GM19240 (cell line): ENCODE data around the gene AMPD3.

ENCODE experiments used
- DNase-seq: peaks from one replicate; pipeline ENCODE4 v3.0.0; 2011; ENCODE audit warnings: low spot score; ENCODE audit not compliant: insufficient read length

AMPD3 gene

DNA sequence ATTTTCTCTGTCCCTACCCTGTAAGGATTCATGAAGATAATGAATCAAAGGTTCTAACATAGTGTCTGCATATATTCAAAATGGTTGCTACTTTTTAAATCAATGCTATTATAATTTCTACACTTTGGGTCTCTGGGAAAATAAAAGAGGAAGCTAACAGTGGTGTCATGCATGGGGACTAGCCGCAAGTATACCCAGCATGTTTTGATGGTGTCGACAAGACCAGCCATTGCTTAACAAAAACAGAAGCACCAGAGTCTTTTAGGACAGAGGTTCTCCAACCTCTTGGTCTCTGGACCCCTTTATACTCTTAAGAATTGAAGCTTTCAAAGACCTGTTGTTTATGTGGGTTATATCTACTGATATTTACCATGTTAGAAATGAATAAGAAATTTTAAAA is 48.2 kb downstream of the AMPD3 start:
- DNase-seq: no peak

DNA sequence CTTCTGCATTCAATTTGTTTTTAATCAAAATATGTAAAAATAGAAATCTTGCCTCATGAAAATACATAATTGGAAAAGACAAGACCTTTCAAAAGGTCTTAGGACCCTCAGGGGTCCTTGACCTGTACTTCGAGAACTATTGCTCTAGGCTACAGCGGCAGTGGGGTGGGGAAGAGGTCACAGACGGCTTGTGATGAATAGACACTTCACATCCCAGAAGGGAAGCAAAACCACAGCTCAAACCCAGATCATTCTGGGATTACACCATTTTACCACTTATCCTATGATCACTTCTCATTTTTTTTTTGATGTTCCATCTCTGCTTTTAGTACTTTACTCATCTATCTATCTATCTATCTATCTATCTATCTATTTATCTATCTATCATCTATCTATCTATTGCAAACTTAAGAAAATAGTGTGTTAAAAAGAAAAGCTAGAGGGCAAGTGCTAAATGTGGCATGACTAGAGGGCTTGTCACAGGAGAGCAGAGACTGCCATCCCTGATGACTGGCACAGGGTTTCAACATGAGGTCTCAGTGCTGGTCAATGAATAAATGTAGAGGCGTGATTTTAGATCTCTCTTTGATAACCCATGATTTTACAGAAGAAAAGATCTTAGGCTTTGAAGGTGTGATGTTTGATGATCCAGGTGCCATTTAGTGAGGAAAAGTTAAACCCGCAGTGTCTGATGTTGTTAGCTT is 48.9 kb downstream of the AMPD3 start:
- no peak for DNase-seq

DNA sequence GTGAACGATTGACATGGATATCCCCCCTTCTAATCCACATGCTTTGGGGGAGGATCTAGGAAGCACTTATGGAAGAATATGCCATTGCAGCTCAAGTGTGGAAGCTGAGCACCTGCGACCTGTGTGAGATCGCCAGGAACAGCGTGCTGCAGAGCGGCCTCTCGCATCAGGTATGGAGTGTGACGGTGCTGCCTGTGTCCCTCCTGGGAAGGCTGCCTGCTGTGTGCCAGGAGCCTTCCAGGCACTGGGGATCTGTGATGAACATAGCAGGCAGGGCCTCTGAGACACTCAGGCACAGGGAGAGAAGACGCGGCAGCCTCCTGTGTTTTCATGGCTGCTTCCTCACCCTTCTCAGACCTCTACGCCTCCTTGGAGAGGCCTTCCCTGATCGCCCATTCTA is 49.4 kb downstream of the AMPD3 start:
- no peak for DNase-seq

DNA sequence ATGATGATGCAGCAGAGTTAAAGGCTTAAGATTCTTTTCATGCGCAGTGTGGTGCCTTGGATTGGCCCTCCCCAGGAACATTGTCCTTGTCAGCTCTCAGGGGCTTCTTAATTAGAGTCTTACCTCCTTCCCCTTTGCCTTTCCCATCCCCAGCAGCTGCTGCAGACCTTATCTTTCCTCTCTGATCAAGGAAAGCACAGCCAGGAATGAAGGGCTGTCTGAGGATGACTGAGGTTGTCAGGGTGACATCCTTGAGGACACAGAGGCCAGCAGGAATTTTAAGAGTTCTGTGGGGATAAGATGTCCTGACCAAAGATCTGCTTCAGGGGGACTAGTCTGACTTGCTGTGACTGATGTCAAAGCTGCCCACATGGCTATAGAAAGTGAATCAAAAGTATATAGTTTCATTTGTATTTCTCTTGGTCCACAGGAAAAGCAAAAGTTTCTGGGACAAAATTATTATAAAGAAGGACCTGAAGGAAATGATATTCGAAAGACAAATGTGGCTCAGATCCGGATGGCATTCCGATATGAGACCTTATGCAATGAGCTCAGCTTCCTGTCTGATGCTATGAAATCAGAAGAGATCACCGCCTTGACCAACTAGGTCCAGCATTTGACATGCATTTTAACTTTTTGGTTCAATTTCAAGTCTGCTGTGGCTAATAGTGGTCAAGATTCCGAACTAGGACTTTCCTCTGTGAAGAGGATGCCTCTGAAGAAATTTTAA is 50.4 kb downstream of the AMPD3 start:
- no peak for DNase-seq

DNA sequence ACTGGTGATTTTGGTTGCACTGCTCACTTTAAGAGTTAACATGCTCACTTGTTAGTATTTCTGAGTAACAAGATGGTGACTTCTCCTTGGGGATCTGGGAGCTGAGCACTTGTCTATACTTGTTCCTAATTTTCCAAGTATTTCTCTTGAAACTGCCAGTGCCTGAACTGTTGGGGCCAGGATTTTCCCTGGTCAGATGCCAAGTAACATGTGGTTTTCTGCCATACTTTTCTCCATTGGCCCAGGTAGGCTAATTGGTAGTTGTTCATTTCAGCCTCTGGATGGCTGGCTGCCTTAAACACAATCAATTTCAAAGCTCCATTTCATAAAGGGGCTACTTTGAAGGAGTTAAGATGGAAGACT is 50.9 kb downstream of the AMPD3 start:
- no peak for DNase-seq

DNA sequence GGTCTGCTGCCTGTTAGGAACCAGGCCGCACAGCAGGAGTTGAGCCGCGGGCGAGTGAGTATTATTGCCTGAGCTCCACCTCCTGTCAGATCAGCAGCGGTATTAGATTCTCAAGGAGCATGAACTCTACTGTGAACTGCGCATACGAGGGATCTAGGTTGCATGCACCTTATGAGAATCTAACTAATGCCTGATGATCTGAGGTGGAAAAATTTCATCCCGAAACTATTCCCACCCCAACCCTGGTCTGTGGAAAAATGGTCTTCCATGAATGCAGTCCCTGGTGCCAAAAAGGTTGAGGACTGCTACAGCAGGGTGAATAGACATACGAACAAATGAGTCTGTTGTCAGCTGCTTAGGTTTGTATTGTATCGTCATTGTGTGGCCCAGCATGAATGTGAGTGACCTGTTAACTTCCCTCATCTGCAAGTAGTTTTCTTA is 56.1 kb downstream of the AMPD3 start:
- DNase-seq: no peak

DNA sequence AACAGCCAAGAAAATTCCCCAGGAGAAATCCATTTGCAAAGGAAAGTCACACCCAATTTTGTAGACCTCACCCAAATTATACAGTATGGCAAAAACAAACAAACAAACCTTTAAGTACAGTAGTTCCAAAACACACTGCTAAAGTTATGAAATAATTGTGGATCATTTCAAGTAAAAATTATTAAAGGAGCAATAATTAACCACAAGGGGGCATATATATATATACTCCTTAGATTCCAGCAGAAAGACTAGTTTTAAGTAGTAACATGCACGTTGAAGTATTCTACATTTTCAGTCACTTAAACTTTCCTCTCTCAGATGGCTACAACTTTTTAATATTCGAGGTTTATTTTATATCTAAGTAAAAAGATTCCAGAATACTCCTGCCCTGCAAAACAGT is 59.1 kb downstream of the AMPD3 start:
- no peak for DNase-seq

DNA sequence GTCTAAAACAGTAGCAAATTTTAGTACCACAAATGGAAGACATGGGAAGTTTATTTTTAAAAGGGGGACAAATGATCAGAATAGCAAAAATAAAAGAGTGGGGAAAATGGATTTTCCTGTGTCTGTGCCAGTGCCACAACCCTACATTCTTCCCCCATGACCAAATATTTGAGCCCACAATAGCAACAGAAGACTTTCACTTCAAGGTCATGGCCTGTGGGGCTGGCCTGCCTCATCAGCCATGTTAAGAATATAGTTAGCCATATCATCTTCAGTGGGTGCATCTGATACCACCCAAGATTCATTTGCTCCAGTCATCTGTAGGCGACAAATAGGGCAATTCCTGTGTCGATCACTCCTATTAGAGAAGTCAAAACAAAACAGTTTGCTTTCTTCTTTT is 59.6 kb downstream of the AMPD3 start:
- no peak for DNase-seq

DNA sequence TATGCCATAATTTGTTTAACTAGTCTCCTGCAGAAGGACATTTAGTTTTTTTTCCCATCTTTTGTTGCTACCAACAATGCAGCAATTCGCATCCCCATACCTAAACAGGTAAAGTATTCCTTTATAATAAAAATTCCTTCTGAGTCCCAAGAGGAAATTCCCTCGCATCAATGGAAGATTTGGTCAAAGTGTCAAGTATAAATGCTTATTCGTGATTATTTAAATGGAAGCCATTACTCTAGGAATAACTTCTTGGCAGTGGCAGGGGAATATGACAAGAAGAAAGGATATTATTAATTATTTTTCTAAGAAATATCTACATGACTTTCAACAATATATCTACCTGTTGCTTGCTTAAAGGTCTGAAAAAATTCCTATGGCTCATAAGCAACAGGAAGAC is 60.4 kb downstream of the AMPD3 start:
- DNase-seq: no peak

DNA sequence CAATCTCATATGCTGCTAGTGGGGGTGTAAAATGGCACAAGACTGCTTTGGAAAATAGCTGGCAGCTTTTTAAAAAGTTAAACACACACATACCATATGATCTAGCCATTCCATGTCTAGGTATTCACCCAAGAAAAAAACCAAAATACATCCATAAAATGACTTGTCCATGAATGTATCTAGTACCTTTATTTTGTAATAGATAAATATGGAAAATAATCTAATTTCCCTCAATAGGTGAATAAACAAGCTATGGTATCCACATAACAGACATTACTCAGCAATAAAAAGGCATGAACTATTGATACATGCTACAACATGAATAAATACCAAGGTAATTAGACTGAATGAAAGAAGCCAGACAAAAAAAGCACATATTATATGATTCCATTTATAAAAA is 63.1 kb downstream of the AMPD3 start:
- DNase-seq: no peak

DNA sequence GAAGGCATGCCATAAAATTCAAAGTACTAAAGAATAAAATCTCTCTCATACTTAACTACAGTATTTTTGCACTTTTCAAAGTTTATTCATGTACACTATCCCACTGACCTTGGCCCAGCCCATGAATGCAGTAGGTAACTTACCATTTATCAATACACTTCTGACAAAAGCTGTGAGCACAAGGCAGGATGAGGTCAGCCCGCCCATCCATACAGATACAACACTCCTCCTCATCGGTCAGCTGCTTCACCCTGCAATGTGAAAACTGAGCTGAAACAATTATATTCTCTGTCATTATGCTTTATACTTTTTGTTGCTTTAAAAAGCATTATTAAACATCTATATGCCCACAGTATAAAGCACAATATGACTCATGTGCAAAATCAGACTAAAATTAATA is 63.8 kb downstream of the AMPD3 start:
- DNase-seq: no peak

DNA sequence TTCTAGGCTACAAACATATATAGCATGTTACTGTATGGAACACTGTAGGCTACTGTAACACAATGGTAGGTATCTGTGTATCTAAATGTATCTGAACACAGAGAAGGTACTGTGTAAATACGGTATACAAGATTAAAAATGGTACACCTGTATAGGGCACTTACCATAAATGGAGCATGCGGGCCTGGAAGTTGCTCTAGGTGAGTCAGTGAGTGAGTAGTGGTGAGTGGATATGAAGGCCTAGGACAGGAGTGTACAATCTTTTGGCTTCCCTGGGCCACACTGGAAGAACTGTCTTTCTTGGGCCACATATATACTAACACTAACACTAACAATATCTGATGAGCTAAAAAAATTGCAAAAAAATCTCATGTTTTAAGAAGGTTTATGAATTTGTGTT is 64.6 kb downstream of the AMPD3 start:
- no peak for DNase-seq

DNA sequence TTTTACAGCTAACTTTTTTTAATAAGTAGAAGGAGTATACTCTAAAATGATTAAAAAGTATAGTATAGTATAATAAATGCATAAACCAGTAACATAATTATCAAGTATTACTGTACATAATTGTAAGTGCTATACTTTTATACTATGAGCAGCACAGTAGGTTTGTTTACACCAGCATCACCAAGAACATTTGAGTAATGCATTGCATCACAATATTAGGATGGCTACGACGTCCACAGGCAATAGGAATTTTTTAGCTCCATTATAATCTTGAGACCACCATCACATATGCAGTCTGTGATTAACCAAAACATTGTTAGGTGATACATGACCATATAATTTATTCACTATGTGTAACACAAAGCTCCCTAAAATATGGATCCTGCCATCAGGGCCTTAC is 65.5 kb downstream of the AMPD3 start:
- DNase-seq: no peak

DNA sequence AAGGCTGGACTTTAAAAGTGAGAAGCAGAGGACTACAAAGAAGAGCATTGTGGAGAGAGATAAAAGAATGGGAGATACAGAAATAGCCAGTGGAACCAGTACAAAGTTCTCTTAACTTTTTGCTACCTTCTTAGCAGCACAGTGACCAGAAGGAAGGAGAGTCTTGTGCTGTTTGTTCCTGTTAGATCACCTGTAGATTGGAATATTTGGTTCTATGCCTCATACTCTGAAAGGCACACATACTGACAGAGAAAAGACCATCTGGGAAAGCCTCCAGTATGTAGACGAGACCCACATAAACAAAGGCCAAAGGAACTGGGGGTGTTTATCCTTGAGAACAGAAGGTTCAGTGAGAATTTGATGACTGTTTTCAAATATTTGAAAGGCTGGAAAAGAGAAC is 67.2 kb downstream of the AMPD3 start:
- DNase-seq: no peak

DNA sequence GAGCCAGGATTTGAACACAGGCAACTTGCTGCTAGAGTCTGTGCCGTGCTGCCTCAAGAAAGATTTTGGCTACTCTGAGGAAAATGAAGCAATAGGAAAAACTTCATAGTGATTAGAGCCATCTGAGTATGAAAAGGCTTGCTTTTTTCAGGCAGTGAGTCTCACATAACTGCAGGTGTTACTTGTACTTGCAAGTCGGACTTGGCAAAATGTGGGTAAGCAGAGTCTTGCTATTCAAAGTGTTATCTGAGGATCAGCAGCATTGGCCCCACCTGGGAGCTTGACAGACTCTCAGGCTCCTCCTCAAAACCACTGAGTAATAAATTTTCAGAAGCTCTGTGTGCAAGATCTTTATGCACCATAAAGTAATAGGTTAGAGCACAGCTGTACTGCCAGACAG is 67.9 kb downstream of the AMPD3 start:
- DNase-seq: no peak

DNA sequence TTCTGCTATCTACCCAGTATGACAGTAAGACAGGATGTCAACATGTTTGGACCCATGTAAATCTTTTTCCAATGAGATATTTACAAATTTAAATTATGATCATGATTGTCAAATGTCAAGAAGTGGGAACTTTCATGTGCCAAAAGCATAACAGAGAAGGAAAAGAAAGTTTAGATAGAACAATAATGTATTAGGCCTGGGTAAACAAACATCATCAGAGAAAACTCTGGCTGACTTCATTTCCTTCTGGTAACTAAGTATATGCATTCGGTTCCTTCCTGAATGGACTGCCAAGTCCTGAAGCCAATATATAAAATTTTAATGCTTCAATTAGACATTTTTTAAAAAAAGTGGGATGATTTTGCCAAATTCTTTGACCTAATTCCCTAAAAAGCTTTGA is 69.4 kb downstream of the AMPD3 start:
- no peak for DNase-seq

DNA sequence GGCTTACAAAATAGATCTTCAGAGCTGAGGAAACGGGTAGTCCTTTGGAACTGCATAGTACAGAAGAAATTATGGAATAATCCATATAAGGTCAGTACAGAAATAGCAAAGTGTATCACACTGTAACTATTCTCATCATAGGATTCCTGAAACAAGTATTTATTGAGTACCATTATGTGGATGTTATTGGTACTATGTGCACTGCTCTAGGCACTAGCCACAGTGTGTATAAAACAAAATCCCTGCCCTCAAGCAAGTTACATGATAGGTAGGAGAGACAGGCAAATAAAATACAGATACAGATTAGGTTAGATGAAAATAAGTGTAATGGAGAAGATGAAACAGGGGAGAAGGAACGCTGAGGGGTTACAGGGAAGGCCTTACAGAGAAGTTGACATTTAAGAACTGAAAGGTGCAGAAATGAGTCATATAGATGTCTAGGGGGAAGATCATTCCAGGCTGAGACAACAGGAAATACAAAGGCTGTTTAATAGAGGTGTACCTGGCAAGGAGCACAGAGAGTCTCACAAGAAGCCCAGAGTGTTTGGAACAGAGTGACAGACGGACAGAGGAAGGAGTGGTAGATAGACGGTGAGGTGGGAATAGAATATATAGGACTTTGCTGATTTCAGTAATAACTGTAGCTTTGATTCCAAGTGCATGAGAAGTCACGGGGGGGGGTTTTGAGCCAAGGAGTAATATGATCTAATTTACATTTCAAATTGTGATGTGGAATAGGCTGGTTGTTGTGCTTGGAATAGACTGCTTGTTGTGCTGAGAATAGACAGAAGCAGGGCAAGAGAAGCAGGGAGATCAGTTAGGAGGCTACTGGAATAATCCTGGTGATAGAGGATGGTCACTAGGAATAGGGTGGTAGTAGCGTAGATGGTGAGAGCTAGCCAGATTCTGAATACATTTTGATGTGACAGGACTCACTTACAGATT is 72.2 kb downstream of the AMPD3 start:
- no peak for DNase-seq

DNA sequence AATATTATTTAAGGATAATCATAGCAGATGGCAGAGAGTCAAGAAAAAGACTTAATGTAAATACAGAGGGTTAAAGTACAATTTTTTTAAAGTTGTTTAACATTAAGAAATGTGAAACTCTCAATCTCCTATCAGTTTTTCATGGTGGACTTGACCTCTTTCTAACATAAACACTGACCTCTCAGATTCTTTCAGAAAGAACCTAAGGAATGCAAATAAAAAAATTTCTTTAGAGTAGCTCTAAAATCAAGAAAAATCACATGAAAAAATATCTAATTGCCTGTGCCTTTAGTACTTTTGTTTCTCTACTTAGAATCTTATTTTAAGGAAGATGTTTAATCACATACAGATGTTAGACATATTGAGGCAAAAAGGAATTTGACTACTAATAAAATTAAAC is 73.1 kb downstream of the AMPD3 start:
- DNase-seq: no peak

DNA sequence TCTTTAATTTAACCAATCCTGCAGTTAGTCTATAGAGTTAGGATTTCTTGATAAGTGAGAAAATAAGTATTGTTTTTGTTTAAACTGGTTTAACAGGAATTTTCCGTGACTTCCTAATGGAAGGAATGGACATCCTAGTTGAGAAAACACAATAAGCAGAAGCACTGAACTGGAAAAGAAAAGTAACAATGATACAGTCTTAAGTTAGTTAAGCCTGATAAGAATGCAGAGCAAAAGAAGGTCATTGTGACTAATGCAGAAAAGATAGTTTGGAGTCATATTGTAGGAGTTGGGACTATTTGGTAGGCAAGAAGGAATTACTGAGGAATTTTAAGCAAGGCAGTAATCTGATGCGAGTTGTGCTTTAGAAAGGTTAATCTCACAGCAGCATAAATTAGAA is 74.2 kb downstream of the AMPD3 start:
- no peak for DNase-seq

DNA sequence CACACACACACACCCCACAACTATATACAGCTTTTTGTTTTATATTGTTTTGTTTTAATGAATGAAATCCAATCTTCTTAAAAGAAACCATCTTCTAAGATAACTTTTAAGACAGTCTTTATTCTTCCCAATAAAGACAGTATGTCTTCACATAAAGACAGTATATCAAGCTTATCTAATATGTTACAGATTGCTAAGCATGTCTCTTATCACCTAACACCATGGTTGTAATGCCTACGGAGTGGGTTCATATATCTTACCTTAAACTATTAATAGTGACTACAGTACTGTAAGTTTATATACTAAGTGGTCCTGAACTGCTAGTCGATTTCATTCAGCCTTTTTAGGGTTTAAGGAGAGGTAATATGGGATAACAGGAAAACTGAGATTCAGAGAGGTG is 77.5 kb downstream of the AMPD3 start:
- DNase-seq: no peak

DNA sequence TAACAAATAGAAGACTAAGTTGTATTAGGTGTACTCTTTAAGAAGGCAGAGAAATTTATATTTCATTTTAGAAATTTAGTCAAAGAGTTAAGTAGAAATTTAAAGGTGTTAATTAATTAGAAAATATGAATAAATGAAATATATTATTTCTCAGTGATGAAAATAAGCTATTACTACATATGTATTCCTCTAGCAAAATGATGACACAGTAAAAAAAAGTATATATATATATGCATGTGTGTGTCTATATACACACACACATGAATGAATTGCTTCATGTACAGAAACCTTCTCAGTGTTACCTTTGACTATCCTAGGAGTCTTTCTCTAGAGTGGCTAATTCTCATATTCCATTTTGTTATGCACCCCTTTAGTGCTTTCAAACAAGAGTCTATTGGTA is 78.3 kb downstream of the AMPD3 start:
- DNase-seq: no peak

DNA sequence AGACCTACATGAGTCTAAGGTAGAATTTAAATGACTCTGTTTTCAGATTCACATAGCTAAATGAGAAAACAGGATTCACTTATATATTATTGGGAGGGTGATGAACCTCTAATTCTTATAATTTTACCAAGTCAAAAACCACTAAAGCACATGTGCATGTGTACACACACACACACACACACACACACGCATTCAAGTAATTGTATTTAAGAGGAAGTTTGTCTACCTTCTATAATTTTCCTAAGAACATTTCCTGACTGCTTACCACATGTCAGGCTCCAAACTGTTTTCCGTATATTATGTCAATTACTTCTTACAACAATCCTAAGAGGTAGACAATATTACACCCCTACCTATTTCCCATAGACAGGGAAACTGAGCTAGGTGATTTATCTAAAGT is 79.3 kb downstream of the AMPD3 start:
- no peak for DNase-seq
